ENCODE results near the gene EPHB1. TPM values are rescaled to one million over a fixed set of nuclear protein-coding genes. Genes with fewer than 3 reads are reported as not detected.

EPHB1 gene
- total RNA-seq, 4 donors from 2014 or later: 0.08 to 1.1 (median 0.72) TPM

DNA sequence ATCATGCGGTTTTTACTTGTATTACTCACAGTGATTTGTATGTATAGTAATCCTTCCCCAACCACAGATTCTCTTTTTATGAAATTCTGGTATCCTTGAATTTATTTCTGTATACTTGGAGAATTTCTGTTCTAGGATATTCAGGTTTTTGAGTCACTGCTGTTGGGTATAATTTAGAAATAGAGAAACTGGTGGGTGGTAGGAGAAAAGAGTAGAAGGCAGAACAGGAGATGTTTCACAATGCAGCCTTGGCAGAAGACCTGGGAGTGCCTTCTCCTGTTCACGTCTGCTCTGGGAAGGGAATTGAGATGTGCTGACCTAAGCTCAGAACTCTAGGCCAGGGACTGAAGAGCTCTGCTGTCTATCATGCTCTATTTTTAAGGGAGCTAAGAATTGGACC, 193.6 kb downstream of the EPHB1 start:
- no peaks in the 10 kb centered on the region for H3K36me3 ChIP-seq
- WGBS, 2 donors: 60 to 64% methylated on average over 2 of the region's 2 CpGs
- TF ChIP-seq, protein P1, sequence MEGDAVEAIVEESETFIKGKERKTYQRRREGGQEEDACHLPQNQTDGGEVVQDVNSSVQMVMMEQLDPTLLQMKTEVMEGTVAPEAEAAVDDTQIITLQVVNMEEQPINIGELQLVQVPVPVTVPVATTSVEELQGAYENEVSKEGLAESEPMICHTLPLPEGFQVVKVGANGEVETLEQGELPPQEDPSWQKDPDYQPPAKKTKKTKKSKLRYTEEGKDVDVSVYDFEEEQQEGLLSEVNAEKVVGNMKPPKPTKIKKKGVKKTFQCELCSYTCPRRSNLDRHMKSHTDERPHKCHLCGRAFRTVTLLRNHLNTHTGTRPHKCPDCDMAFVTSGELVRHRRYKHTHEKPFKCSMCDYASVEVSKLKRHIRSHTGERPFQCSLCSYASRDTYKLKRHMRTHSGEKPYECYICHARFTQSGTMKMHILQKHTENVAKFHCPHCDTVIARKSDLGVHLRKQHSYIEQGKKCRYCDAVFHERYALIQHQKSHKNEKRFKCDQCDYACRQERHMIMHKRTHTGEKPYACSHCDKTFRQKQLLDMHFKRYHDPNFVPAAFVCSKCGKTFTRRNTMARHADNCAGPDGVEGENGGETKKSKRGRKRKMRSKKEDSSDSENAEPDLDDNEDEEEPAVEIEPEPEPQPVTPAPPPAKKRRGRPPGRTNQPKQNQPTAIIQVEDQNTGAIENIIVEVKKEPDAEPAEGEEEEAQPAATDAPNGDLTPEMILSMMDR (IDR thresholded peaks at IDR 0.05): no peak

DNA sequence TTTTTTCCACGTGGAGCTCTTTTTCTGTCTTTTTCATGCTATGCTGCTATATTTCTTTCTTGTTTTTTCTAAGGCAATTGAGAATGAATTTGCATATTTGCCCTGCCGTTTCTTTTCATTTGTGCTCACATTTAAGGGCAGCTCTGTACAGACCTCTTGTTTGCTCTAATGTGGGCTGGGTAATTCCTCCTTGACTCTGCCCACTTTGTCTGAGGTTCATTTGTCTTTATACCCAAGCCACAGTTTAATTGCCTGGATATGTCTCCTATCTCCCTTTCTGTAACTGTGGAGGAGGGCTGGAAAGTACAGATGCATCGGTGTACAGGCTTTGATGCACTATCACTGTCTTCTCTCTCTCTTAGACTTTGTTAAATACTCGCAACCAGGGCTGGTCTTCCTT, 195.9 kb downstream of the EPHB1 start:
- 47 to 51% methylated on average over 4 of the region's 4 CpGs for WGBS, 2 donors
- H3K4me1 ChIP-seq: no peaks in the 10 kb centered on the region
- no peak overlapping the region for H3K4me3 ChIP-seq
- H3K9me3 ChIP-seq: no peaks in the 10 kb centered on the region
- intact Hi-C loops (cut with DNase I): no loop called here
- H3K27me3 ChIP-seq: no peaks in the 10 kb centered on the region
- TF ChIP-seq, protein P1 (IDR thresholded peaks at IDR 0.05): no peak
- TF ChIP-seq POLR2A (IDR thresholded peaks at IDR 0.05): no peak
- no peak for DNase-seq
- H3K27ac ChIP-seq: no peak overlapping the region
- H3K36me3 ChIP-seq: no peaks in the 10 kb centered on the region

More for the DNA sequence above, 193.6 kb downstream of the EPHB1 start:
- H3K4me3 ChIP-seq: no peak overlapping the region
- intact Hi-C loops (cut with DNase I): no loop called here
- H3K9me3 ChIP-seq: no peaks in the 10 kb centered on the region
- no peaks in the 10 kb centered on the region for H3K4me1 ChIP-seq
- no peaks in the 10 kb centered on the region for H3K27me3 ChIP-seq
- no peak overlapping the region for H3K27ac ChIP-seq
- no peak for DNase-seq

DNA sequence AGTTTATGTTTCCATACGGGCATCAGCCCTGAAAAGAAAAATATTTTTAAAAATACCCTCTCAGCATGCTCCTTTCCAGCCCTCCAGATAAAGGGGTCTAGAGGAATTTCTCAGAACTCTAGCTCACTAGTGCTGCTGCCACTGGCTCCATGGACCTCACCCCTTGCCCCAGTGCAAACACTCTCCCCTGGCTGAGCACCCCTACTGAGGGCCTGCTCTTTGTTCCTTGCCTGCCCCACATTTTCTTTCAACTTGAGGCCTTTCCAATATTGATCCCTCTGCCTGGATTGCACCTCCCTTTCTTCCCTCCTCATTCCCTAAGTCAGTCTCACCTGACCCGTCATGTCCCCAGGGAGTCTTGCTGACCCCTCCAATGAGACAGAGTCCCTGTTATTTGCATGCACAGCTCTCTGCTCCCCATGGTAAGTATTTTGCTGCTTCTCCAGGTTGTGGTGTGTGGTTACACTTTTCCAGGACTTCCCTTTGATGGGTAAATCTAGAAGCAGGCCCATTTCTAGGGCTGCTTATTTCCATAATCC, 196.5 kb downstream of the EPHB1 start:
- intact Hi-C loops (cut with DNase I): no loop called here
- H3K27me3 ChIP-seq: no peaks in the 10 kb centered on the region
- no peaks in the 10 kb centered on the region for H3K4me1 ChIP-seq
- H3K27ac ChIP-seq: no peak overlapping the region
- DNase-seq: no peak
- no peaks in the 10 kb centered on the region for H3K9me3 ChIP-seq
- 83 to 84% methylated on average over 2 of the region's 2 CpGs for WGBS, 2 donors
- no peak for TF ChIP-seq POLR2A (IDR thresholded peaks at IDR 0.05)
- no peaks in the 10 kb centered on the region for H3K36me3 ChIP-seq
- H3K4me3 ChIP-seq: no peak overlapping the region

DNA sequence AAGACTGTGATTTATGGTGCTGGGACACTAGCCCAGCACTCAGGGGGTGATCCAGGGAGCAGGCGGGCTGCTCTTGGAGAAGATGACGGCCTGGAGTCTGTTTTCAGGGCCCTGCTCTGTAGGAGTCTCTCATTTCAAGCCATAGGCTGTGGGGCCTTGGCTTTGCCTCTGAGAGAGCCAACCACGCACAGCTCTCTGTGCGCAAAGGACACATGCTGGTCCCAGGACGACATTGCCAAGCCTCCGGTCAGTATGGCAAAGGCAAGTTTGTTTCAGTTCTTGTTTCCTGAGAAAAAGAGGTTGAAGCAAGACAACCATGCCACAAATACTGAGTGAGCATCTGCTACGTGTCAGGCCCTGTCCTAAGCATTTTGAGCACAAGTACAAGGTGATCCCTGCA, 197.1 kb downstream of the EPHB1 start:
- no peaks in the 10 kb centered on the region for H3K36me3 ChIP-seq
- H3K4me1 ChIP-seq: no peaks in the 10 kb centered on the region
- H3K4me3 ChIP-seq: no peak overlapping the region
- intact Hi-C loops (cut with DNase I): no loop called here
- no peaks in the 10 kb centered on the region for H3K9me3 ChIP-seq
- H3K27me3 ChIP-seq: no peaks in the 10 kb centered on the region
- TF ChIP-seq, protein P1 (IDR thresholded peaks at IDR 0.05): no peak
- TF ChIP-seq POLR2A (IDR thresholded peaks at IDR 0.05): no peak
- 75 to 90% methylated on average over 7 of the region's 7 CpGs for WGBS, 2 donors
- no peak for DNase-seq
- no peak overlapping the region for H3K27ac ChIP-seq

DNA sequence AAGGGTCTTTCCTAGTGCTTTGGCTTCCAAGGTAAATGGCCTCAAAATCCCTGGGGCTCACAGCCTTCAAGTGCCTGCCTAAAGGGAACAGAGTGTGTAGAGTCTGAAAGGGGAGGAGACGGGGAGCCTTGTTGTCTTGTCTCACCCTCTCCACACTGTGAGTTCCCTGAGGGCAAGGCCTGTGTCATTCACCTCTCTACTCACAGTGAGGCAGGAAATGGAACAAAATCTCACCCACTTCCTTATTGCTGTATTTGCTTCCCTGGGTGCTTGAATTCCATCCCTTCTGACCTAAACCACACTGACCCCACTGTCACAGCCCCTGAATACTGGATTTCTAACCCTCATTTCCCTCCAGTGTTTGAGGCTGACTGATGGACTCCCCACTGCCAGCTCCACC, 197.5 kb downstream of the EPHB1 start:
- intact Hi-C loops (cut with DNase I): no loop called here

More for the DNA sequence above, 197.5 kb downstream of the EPHB1 start:
- no peak for DNase-seq
- Histone ChIP-seq H3K27ac (no peak overlapping the region), H3K4me3 (no peak overlapping the region), H3K9me3 (no peaks in the 10 kb centered on the region), H3K36me3 (no peaks in the 10 kb centered on the region), H3K27me3 (no peaks in the 10 kb centered on the region), H3K4me1 (no peaks in the 10 kb centered on the region)
- WGBS, 2 donors: 40% methylated on average over 1 of the region's 1 CpG; no CpG with 5 or more reads in 1 of the 2 donors
- TF ChIP-seq POLR2A (IDR thresholded peaks at IDR 0.05): no peak
- TF ChIP-seq, protein P1 (IDR thresholded peaks at IDR 0.05): no peak

Data from esophagus squamous epithelium (tissue), 5 donors.